ENCODE data around the gene ARG2.

ARG2 gene

GRCh38 chr14:67619446-67620216 is at the start of gene ARG2:
Gene ARG2 (plus strand): TSS chr14:67619920. CDS start chr14:67619978, 58 bp downstream.
- DNase-seq = peak; percentile 91

- DNase-seq = no peak
Observed at GRCh38 chr14:67570453-67570852, 49.3 kb upstream of the ARG2 start.

GRCh38 chr14:67571275-67571990 is 48.3 kb upstream of the ARG2 start:
- DNase-seq = peak; percentile 26

GRCh38 chr14:67571991-67572323 is 47.8 kb upstream of the ARG2 start:
- no peak for DNase-seq

GRCh38 chr14:67572608-67573007 is 47.1 kb upstream of the ARG2 start:
- DNase-seq = no peak

GRCh38 chr14:67573228-67574010 is 46.3 kb upstream of the ARG2 start:
- no peak for DNase-seq

- no peak for DNase-seq
Observed at GRCh38 chr14:67574156-67574555, 45.6 kb upstream of the ARG2 start.

- DNase-seq = no peak
Observed at GRCh38 chr14:67574806-67575205, 44.9 kb upstream of the ARG2 start.

GRCh38 chr14:67575684-67576083 is 44.0 kb upstream of the ARG2 start:
- DNase-seq = no peak

GRCh38 chr14:67576216-67576955 is 43.3 kb upstream of the ARG2 start:
- no peak for DNase-seq

- no peak for DNase-seq
Observed at GRCh38 chr14:67577181-67577808, 42.4 kb upstream of the ARG2 start.

- no peak for DNase-seq
Observed at GRCh38 chr14:67577909-67578749, 41.6 kb upstream of the ARG2 start.

GRCh38 chr14:67579040-67579439 is 40.7 kb upstream of the ARG2 start:
- DNase-seq = no peak

GRCh38 chr14:67579636-67580035 is 40.1 kb upstream of the ARG2 start:
- no peak for DNase-seq

GRCh38 chr14:67580336-67581171 is 39.2 kb upstream of the ARG2 start:
- no peak for DNase-seq

- DNase-seq = no peak
Observed at GRCh38 chr14:67581643-67582042, 38.1 kb upstream of the ARG2 start.

- no peak for DNase-seq
Observed at GRCh38 chr14:67582061-67582460, 37.7 kb upstream of the ARG2 start.

- DNase-seq = no peak
Observed at GRCh38 chr14:67583711-67584644, 35.7 kb upstream of the ARG2 start.

GRCh38 chr14:67584978-67585377 is 34.7 kb upstream of the ARG2 start:
- no peak for DNase-seq
